IPS-15b (cell line): Measurements from ENCODE around the gene FBLN7.

Source experiments
- H3K27me3 ChIP-seq: one replicate; pipeline ENCODE4 v1.6.1; 2013; ENCODE audit warnings: low read length; ENCODE audit not compliant: control insufficient read depth, insufficient read depth
- H3K36me3 ChIP-seq: one replicate; pipeline ENCODE4 v1.6.1; 2013; ENCODE audit warnings: low read length; ENCODE audit not compliant: control insufficient read depth, insufficient read depth
- H3K4me1 ChIP-seq: one replicate; pipeline ENCODE4 v1.6.1; 2013; ENCODE audit warnings: mild to moderate bottlenecking, low read length; ENCODE audit not compliant: control insufficient read depth, insufficient read depth
- H3K4me3 ChIP-seq: one replicate; pipeline ENCODE4 v1.5.1; 2013; ENCODE audit warnings: low read depth, low read length
- H3K9ac ChIP-seq: one replicate; pipeline ENCODE4 v1.6.1; 2013; ENCODE audit warnings: low read depth, mild to moderate bottlenecking, low read length
- H3K9me3 ChIP-seq: one replicate; pipeline ENCODE4 v1.6.1; 2013; ENCODE audit warnings: mild to moderate bottlenecking, low read length; ENCODE audit not compliant: control insufficient read depth, insufficient read depth

FBLN7 gene

DNA sequence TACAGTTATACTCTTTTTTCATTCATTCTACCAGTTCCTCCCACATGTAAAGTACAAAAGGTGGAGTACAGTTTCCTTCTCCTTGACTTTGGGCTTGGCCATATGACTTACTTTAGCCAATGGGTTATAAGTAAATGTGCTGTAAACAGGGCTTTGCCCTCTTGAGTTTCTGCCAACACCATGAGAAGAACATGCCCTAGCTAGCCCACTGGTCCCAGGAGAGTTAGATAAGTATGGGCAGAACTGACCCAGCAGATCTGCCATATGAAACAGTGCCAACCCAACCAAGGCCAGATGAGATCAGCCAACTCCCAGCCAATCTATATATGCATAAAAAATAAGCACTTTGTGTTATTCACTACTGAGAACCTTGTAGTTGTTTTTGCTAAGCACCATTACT lies 91.2 kb downstream of the FBLN7 start:
- Histone ChIP-seq H3K36me3 (no peaks in the 10 kb centered on the region), H3K27me3 (no peaks in the 10 kb centered on the region), H3K9ac (no peak overlapping the region), H3K9me3 (no peaks in the 10 kb centered on the region), H3K4me1 (no peaks in the 10 kb centered on the region), H3K4me3 (no peak overlapping the region)

DNA sequence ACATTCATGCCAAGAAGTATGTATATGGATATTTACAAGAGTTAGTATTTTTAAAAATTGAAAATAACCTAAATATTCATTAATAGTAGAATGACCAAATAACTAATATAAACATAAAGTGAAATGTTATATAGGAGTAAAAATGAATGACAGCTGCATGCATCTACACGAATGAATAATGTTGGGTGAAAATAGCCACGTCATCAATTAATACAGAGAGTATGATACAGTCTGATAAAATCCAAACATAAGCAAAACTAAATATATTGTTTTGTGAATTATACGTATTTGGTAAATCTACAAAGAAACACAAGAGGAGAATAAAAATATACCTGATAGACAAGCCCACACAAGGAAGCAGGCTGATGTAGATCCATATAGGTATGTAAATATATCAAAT lies 92.2 kb downstream of the FBLN7 start:
- Histone ChIP-seq H3K4me1 (no peaks in the 10 kb centered on the region), H3K4me3 (no peak overlapping the region), H3K36me3 (no peaks in the 10 kb centered on the region), H3K9me3 (no peaks in the 10 kb centered on the region), H3K9ac (no peak overlapping the region), H3K27me3 (no peaks in the 10 kb centered on the region)
